IMR-90 (cell line): ENCODE data around the gene ANO8. TPM values are rescaled to one million over a fixed set of nuclear protein-coding genes. Genes with fewer than 3 reads are reported as not detected.

Experiments used
- ATAC-seq: fragments of 200-7000 bp; cut with Tn5 transposase; 2 replicates; pipeline ENCODE4 v1.9.1; 2020; ENCODE audit warnings: low read depth, mild to moderate bottlenecking, moderate library complexity
- BruUV-seq: library from RNA; stranded (reverse); fragments of 400-500 nt; replicated peaks from 2 replicates; lab custom pipeline; 2021; lab: Mats Ljungman, UMichigan
- CTCF ChIA-PET: fragments of 300-600 bp; formaldehyde crosslinking; extraction: SDS; loops from one replicate; lab custom pipeline; 2021; ENCODE audit warnings: antibody characterized with exemption; lab: Yijun Ruan, JAX
- POLR2A ChIA-PET: fragments of 300-600 bp; sonication (Branson Sonifier 250); formaldehyde crosslinking; loops from one replicate; lab custom pipeline; 2022; ENCODE audit warnings: antibody characterized with exemption; ENCODE audit not compliant: unreplicated experiment; lab: Charles Lee
- DNase-seq: peaks from one replicate; pipeline ENCODE4 v3.0.0; 2013
- H2AFZ ChIP-seq: replicated peaks from 2 replicates; pipeline ENCODE3; 2013; ENCODE audit warnings: low read length, mild to moderate bottlenecking; ENCODE audit not compliant: poor library complexity
- H2AK5ac ChIP-seq: 2 replicates; pipeline ENCODE4 v1.6.1; 2013; ENCODE audit warnings: low read depth, low read length, inconsistent platforms
- H2AK9ac ChIP-seq: replicated peaks from 2 replicates; pipeline ENCODE3; 2013; ENCODE audit warnings: mild to moderate bottlenecking, low read depth, low read length, moderate library complexity; ENCODE audit not compliant: poor library complexity
- H2BK120ac ChIP-seq: 2 replicates; pipeline ENCODE4 v1.6.1; 2013; ENCODE audit warnings: low read depth, low read length, inconsistent platforms
- H2BK15ac ChIP-seq: 3 replicates; pipeline ENCODE4 v1.6.1; 2013; ENCODE audit warnings: low read depth, low read length, inconsistent platforms
- H2BK20ac ChIP-seq: 2 replicates; pipeline ENCODE4 v1.6.1; 2013; ENCODE audit warnings: low read depth, mild to moderate bottlenecking, inconsistent platforms, low read length, moderate library complexity
- H2BK5ac ChIP-seq: 2 replicates; pipeline ENCODE4 v1.6.1; 2013; ENCODE audit warnings: mild to moderate bottlenecking, low read depth, low read length, inconsistent platforms; ENCODE audit not compliant: poor library complexity, severe bottlenecking
- H3K14ac ChIP-seq: replicated peaks from 2 replicates; pipeline ENCODE4 v1.6.1; 2013; ENCODE audit warnings: low read depth, low read length, inconsistent platforms
- H3K18ac ChIP-seq: 2 replicates; pipeline ENCODE4 v1.6.1; 2013; ENCODE audit warnings: low read depth, low read length, control low read depth
- H3K23ac ChIP-seq: 2 replicates; pipeline ENCODE4 v1.6.1; 2013; ENCODE audit warnings: low read depth, low read length, inconsistent platforms
- H3K27ac ChIP-seq: 2 replicates; pipeline ENCODE4 v1.5.1; 2013; ENCODE audit warnings: mild to moderate bottlenecking, control low read depth, low read length; ENCODE audit not compliant: insufficient read depth
- H3K27me3 ChIP-seq: 2 replicates; pipeline ENCODE4 v1.6.1; 2013; ENCODE audit warnings: low read length; ENCODE audit not compliant: control insufficient read depth, insufficient read depth
- H3K36me3 ChIP-seq: 2 replicates; pipeline ENCODE4 v1.6.1; 2013; ENCODE audit warnings: low read length, mixed read lengths; ENCODE audit not compliant: control insufficient read depth, insufficient read depth
- H3K4ac ChIP-seq: 2 replicates; pipeline ENCODE4 v1.6.1; 2013; ENCODE audit warnings: low read depth, low read length, inconsistent platforms
- H3K4me1 ChIP-seq: 2 replicates; pipeline ENCODE4 v1.6.1; 2013; ENCODE audit warnings: low read length, mixed read lengths; ENCODE audit not compliant: control insufficient read depth, insufficient read depth
- H3K4me2 ChIP-seq: 2 replicates; pipeline ENCODE4 v1.6.1; 2013; ENCODE audit warnings: low read depth, mild to moderate bottlenecking, control low read depth, low read length, moderate library complexity
- H3K4me3 ChIP-seq: 2 replicates; pipeline ENCODE4 v1.5.1; 2013; ENCODE audit warnings: low read depth, mild to moderate bottlenecking, control low read depth, low read length, moderate library complexity; ENCODE audit not compliant: insufficient read depth
- H3K56ac ChIP-seq: 2 replicates; pipeline ENCODE4 v1.6.1; 2013; ENCODE audit warnings: low read length, inconsistent platforms; ENCODE audit not compliant: insufficient read depth; ENCODE audit errors: extremely low read depth
- H3K79me1 ChIP-seq, 2 experiments: 2 replicates each; pipeline ENCODE4 v1.6.1; 2013; ENCODE audit warnings: low read length in 2 of 2, inconsistent platforms in 1 of 2, low read depth in 1 of 2
- H3K9ac ChIP-seq: 2 replicates; pipeline ENCODE4 v1.6.1; 2013; ENCODE audit warnings: low read depth, low read length, control low read depth
- H3K9me1 ChIP-seq: 2 replicates; pipeline ENCODE4 v1.6.1; 2013; ENCODE audit warnings: low read length, inconsistent platforms; ENCODE audit not compliant: insufficient read depth
- H3K9me3 ChIP-seq: 2 replicates; pipeline ENCODE4 v1.6.1; 2013; ENCODE audit warnings: low read length; ENCODE audit not compliant: control insufficient read depth, insufficient read depth
- H4K20me1 ChIP-seq: 2 replicates; pipeline ENCODE4 v1.6.1; 2013; ENCODE audit warnings: low read length, inconsistent platforms; ENCODE audit not compliant: insufficient read depth
- H4K5ac ChIP-seq: 2 replicates; pipeline ENCODE4 v1.6.1; 2013; ENCODE audit warnings: mild to moderate bottlenecking, low read depth, low read length, control low read depth
- H4K8ac ChIP-seq, 2 experiments: 2 replicates each; pipeline ENCODE4 v1.6.1; 2013; ENCODE audit warnings: low read depth in 2 of 2, low read length in 2 of 2, control low read depth in 1 of 2, inconsistent platforms in 1 of 2
- H4K91ac ChIP-seq: 2 replicates; pipeline ENCODE4 v1.6.1; 2013; ENCODE audit warnings: low read depth, low read length, inconsistent platforms; ENCODE audit not compliant: insufficient read depth
- CEBPB ChIP-seq: IDR thresholded peaks from 2 replicates; pipeline ENCODE4 v1.6.1; 2012; ENCODE audit warnings: low read depth, low read length, improper control_type of control experiment
- SMC3 ChIP-seq: fragments of 150-350 bp; IDR thresholded peaks from 2 replicates; pipeline ENCODE4 v1.6.1; 2016; ENCODE audit warnings: low read depth, mild to moderate bottlenecking, antibody characterized with exemption, low read length, moderate library complexity
- WGBS, 2 experiments: methylation state at CpG; one replicate each; pipeline versions ENCODE4 v1.1.5 to v1.1.7; 2013; ENCODE audit warnings: missing lambda C conversion rate in 2 of 2; ENCODE audit not compliant: insufficient read length in 1 of 2; ENCODE audit errors: extremely low coverage in 2 of 2; 5-methylcytosine and 5-hydroxymethylcytosine counted together
- dilution Hi-C: fragments of 300-500 bp; cut with HindIII; formaldehyde crosslinking; loops from one replicate; pipeline ENCODE4 v1.14.3; 2018; ENCODE audit warnings: low sequenced_read_pairs; ENCODE audit not compliant: unreplicated experiment
- in situ Hi-C: fragments of 300-500 bp; cut with MboI; formaldehyde crosslinking; loops from 3 replicates; pipeline ENCODE4 v1.14.3; 2019; ENCODE audit warnings: low sequenced_read_pairs, inconsistent platforms, mixed read lengths
- intact Hi-C: fragments of 100-400 bp; cut with micrococcal nuclease; formaldehyde crosslinking; loops from 2 replicates; pipeline ENCODE4 v1.10.0; 2022
- polyA plus RNA-seq, 3 experiments: library from polyadenylated mRNA; depleted of rRNA; stranded (reverse); fragments of >200 nt; gene quantifications; 2 replicates each; pipeline ENCODE4 v1.2.3, GENCODE V29; 2012; ENCODE audit warnings: low replicate concordance in 1 of 3
- total RNA-seq: library from RNA; depleted of rRNA; stranded (reverse); fragments of >200 nt; gene quantifications from 2 replicates; pipeline ENCODE4 v1.2.3, GENCODE V29; 2012
- TF ChIP-seq, protein P1 (sequence below): conservative IDR thresholded peaks from 2 replicates; pipeline ENCODE4 v1.5.1; 2012; ENCODE audit warnings: mild to moderate bottlenecking, low read depth, low read length, improper control_type of control experiment

The ANO8 gene
- total and polyA plus RNA-seq, 2 of the 4 experiments (the other 2 are of a cell fraction): 1.6 to 5.6 TPM

DNA sequence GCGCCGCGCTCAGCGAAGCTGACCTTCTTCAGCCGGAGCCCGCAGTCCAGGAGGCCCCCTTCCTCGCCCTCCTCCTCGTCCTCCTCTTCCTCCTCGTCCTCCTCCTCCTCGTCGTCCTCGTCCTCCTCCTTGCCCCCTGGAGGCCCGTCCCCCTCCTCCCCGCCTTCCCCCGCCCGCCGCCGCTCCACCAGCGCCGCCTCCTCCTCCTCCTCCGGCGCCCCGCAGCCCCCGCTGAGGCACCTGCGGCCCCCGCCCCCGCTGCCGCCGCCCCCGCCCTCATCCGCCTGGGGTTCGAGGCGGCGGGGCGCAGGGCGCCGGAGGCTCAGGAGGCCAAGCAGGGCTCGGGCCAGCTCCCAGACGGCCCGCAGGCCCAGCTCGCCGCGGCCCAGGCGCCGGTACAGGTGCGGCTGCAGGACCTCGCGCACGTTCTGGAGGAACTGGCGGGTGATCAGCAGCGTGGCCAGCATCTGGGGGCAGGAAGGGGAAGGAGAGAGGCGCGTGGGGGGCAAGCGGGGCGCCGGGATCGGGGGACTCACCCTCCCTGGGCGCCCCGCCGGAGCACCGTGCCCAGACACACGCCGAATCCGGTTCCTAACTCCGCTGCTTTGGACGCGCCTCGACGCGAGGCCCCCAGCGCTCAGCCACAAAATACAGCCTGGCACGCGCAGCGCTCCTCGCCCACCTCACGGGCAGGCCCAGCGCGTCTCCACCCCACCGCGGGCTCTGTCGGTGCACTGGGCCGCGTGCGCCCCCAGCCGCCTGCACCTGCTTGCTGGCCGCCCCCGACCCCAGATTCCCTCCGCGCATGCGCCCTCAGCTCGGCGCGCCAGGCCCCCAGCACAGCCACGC lies 5.9 kb downstream of the ANO8 start:
- H3K27ac ChIP-seq: no peak overlapping the region
- no peaks in the 10 kb centered on the region for H3K9me3 ChIP-seq
- TF ChIP-seq CEBPB: no peak
- no peak for TF ChIP-seq SMC3
- TF ChIP-seq, protein P1, sequence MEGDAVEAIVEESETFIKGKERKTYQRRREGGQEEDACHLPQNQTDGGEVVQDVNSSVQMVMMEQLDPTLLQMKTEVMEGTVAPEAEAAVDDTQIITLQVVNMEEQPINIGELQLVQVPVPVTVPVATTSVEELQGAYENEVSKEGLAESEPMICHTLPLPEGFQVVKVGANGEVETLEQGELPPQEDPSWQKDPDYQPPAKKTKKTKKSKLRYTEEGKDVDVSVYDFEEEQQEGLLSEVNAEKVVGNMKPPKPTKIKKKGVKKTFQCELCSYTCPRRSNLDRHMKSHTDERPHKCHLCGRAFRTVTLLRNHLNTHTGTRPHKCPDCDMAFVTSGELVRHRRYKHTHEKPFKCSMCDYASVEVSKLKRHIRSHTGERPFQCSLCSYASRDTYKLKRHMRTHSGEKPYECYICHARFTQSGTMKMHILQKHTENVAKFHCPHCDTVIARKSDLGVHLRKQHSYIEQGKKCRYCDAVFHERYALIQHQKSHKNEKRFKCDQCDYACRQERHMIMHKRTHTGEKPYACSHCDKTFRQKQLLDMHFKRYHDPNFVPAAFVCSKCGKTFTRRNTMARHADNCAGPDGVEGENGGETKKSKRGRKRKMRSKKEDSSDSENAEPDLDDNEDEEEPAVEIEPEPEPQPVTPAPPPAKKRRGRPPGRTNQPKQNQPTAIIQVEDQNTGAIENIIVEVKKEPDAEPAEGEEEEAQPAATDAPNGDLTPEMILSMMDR: no peak
- WGBS, 2 experiments: 43% methylated on average over 61 of the region's 94 CpGs; no CpG with 5 or more reads in 1 of the 2 experiments
- ChIA-PET CTCF (no interaction called here), POLR2A (interaction anchor here (0.6 kb wide), 1 partner anchor 9 kb away, joined by 3 read pairs; no protein-coding TSS in a partner anchor)
- H2AK5ac ChIP-seq: no peak overlapping the region
- no peak for ATAC-seq
- H2BK20ac ChIP-seq: no peak overlapping the region
- H2BK5ac ChIP-seq: no peak overlapping the region
- no peak overlapping the region for H3K4ac ChIP-seq
- no peak overlapping the region for H2BK15ac ChIP-seq
- dilution Hi-C loops (no loop called here), in situ Hi-C loops (no loop called here), intact Hi-C loops (no loop called here)
- H3K4me3 ChIP-seq: no peak overlapping the region
- H2AFZ ChIP-seq: no peak overlapping the region
- no peak overlapping the region for H2BK120ac ChIP-seq
- no peaks in the 10 kb centered on the region for H3K27me3 ChIP-seq
- no peak for DNase-seq
- no peak overlapping the region for H4K5ac ChIP-seq
- no peaks in the 10 kb centered on the region for H4K20me1 ChIP-seq
- no peak overlapping the region for H3K14ac ChIP-seq
- H3K9me1 ChIP-seq: no peaks in the 10 kb centered on the region
- no peak overlapping the region for H4K8ac ChIP-seq
- H3K36me3 ChIP-seq: peaks cover 11% of the 10 kb centered on the region
- no peak overlapping the region for H4K91ac ChIP-seq
- H2AK9ac ChIP-seq: no peak overlapping the region
- H3K4me1 ChIP-seq: 0 out of 2 replicates have a peak, but pooled peaks cover 1% of the 10 kb centered on the region
- H3K23ac ChIP-seq: no peak overlapping the region
- no peak overlapping the region for H3K4me2 ChIP-seq
- no peak overlapping the region for H3K56ac ChIP-seq
- peaks cover 0 to 13% of the 10 kb centered on the region in 2 experiments; a peak in 2 of 4 replicates for H3K79me1 ChIP-seq
- H3K18ac ChIP-seq: no peak overlapping the region
- H3K9ac ChIP-seq: no peak overlapping the region
- BruUV-seq: no TSS peak
